ENCODE measurements around the gene LRRC34.

LRRC34 gene, protein sequence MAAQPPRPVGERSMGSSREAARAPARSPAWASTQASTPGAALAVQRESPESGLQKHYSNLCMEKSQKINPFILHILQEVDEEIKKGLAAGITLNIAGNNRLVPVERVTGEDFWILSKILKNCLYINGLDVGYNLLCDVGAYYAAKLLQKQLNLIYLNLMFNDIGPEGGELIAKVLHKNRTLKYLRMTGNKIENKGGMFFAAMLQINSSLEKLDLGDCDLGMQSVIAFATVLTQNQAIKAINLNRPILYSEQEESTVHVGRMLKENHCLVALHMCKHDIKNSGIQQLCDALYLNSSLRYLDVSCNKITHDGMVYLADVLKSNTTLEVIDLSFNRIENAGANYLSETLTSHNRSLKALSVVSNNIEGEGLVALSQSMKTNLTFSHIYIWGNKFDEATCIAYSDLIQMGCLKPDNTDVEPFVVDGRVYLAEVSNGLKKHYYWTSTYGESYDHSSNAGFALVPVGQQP

DNA sequence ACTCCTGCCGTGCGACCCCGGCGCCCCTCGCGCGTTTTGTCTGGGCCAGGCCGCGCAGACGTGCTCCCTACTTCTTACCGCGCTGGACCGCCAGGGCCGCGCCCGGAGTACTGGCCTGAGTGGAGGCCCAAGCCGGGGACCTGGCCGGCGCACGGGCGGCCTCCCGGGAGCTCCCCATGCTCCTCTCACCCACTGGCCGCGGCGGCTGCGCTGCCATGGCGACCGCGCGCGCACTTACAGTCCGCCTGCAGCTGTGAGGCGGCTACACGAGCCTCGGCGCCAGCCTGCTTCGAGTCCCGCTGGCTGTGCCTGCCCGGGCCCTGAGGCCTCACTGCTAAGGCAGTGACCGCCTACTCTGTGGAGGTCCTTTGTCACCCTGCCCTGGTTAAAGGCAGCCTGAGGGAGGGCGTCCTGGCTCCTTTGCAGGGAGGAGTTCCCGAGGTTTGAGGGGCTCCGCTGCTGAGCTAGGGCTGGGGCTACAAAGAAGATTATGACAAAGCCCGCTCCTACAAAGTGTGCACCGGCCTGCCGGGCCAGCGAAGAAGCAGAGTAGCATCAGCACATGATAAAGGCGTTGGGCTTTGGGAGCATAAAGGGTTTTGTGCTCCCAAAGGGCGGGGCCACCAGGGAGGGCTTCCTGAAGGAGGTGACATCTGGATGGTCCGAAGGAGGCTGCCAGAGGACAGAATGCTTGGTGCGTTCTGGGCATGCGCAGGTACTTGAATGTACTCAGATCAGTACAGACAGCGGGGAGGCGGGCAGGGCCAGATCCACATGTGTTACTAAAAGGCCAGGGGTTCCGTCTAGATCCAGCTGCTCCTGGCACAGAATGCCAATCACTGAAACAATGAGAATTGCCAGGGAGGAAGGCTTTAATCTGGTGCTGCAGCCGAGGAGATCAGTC, at the start of gene LRRC34, which contains the start of gene LRRIQ4:
TSS of gene LRRC34 (minus strand) at position 573 of the 904 bp plus-strand sequence. CDS start at position 217, 356 bp downstream.
TSS of gene LRRIQ4 (plus strand) at position 539 of the 904 bp plus-strand sequence. CDS start 9,052 bp downstream, outside the sequence.
- peak; percentile 79 for DNase-seq

DNA sequence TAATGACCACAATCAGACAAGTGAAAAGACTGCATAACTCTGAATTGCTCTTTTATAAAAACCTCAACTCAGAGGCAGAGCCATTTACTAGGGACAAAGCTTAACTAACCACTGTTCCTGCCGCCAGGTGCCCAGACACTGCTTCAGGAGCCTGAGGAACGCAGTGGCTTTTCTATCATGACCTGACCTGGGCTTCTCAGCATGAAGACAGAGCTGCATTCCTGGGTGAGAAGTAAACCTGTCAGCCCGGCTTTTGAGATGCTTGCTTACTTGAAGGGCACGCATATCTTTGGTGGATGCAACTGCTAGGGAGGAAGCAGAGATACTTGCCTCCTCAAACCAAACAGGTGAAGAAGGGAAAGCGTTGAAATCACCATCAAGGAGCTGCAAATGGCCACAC, 49.2 kb upstream of the LRRC34 start:
- no peak for DNase-seq

GRCh38 chr3:169857811-169858210, 45.1 kb upstream of the LRRC34 start:
- no peak for DNase-seq

DNA sequence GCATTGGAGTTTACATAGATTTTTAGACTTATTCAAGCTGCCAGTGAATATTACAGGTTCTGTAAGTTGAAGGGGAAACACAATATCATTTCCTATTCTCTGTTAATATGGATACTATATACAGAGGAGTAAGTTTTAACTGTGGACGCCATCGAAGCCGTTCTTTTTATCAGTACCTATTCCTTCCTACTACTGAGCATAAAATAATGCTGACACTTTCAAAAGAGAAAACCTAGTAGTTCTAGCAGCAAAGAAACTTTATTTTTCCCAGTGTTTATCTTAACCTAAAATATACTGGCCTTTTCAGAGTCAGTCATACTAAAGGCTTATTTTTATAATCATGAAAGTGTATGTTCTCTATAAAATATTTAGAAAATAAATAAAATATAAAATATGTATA, 42.8 kb upstream of the LRRC34 start:
- no peak for DNase-seq

GRCh38 chr3:169850618-169851017, 37.9 kb upstream of the LRRC34 start:
- DNase-seq = no peak

- DNase-seq = no peak
These were observed 36.0 kb upstream of the LRRC34 start for GRCh38 chr3:169848741-169849140.

GRCh38 chr3:169847896-169848295, 35.2 kb upstream of the LRRC34 start:
- no peak for DNase-seq

GRCh38 chr3:169846458-169847193, 33.9 kb upstream of the LRRC34 start:
- no peak for DNase-seq

GRCh38 chr3:169842960-169843359, 30.3 kb upstream of the LRRC34 start:
- no peak for DNase-seq

DNA sequence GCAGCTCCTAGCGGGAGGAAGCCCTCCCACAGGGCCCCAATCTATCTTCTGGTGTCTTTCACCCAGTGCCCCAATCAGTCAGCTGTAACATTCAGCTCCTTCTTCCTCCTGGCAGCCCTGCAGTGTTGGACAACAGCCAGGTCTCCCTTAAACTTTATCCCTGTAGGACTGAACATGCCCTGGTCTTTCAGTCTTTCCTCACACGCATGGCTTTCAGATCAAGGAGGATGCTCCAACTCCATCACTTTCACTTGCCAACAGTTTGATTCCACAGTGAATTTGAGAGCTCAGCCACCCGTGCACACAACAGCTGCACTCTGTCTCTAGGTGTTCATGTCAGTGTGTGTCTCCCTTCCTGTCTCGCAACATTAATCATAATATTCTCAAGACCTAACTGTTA, 28.5 kb upstream of the LRRC34 start:
- no peak for DNase-seq

GRCh38 chr3:169838511-169839030, 25.9 kb upstream of the LRRC34 start:
- no peak for DNase-seq

- DNase-seq = no peak
These were observed 24.2 kb upstream of the LRRC34 start for GRCh38 chr3:169836942-169837275.

- no peak for DNase-seq
These were observed 23.6 kb upstream of the LRRC34 start for GRCh38 chr3:169836078-169836941.

DNA sequence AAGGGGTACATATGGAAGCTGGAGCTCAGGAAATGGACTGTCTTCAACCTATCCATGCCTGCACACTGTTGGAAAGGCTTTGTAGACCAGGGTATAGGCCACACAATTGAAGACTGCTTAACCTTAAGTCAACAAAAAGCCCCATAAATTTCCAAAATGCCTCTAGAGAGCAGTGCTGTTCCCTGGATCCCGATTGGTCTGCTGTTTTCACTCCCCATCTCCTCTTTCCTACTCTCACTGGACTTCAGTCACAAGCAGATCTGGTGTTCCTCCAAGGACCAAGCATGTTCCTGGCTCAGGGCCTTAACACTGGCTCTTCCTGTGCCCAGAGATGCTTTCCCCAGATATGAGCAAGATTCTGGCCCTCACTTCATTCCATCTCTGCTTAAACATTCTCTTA, 22.8 kb upstream of the LRRC34 start:
- no peak for DNase-seq

- no peak for DNase-seq
These were observed 15.0 kb upstream of the LRRC34 start for GRCh38 chr3:169827712-169828111.

GRCh38 chr3:169825316-169825715, 12.6 kb upstream of the LRRC34 start:
- no peak for DNase-seq

DNA sequence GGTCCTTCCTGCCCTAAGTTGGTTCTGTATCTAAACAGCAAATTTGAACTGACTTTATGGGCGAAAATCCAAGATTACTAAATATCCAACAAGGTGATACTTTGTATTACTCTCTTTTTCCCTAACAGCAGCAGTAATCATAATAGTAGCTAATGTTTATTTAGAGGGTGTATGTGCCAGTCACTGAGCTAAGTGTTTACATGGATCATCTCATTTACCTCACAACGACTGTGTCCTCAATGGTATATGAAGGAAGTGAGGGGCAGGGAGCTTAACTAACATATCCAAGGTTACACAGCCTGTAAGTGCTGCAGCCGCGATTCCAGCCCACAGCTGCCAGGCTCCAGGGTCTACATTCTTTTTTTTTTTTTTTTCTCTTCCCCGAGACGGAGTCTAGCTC, 10.3 kb upstream of the LRRC34 start:
- no peak for DNase-seq

DNA sequence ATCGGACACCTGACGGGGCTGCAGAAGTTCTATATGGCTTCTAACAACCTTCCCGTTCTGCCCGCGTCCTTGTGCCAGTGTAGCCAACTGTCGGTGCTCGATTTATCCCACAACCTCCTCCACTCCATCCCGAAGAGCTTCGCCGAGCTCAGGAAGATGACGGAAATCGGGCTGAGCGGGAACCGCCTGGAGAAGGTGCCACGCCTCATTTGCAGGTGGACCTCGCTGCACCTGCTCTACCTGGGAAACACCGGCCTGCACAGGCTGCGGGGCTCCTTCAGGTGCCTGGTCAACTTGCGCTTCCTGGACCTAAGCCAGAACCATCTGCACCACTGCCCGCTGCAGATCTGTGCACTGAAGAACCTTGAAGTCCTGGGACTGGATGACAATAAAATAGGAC, 9.8 kb upstream of the LRRC34 start:
- no peak for DNase-seq

GRCh38 chr3:169822091-169822490, 9.4 kb upstream of the LRRC34 start:
- DNase-seq = no peak

DNA sequence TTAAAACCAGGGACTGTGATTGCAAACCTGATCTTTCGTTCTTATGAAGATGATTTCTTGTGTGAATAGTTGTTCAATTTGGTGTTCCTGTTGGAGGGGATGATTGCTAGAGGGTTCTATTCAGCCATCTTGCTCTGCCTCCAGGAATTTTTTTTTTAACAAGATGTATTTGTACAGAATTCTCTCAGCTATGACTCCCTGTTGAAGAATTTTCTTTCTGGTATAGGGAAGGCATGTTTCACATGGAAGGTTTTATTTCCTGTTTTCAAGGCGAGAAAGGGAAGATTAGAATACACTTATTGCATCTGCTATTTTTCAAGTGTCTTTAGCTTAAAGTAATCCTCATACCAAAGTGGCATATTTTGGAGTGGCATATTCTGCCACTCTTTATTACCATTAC, 5.6 kb upstream of the LRRC34 start:
- no peak for DNase-seq

DNA sequence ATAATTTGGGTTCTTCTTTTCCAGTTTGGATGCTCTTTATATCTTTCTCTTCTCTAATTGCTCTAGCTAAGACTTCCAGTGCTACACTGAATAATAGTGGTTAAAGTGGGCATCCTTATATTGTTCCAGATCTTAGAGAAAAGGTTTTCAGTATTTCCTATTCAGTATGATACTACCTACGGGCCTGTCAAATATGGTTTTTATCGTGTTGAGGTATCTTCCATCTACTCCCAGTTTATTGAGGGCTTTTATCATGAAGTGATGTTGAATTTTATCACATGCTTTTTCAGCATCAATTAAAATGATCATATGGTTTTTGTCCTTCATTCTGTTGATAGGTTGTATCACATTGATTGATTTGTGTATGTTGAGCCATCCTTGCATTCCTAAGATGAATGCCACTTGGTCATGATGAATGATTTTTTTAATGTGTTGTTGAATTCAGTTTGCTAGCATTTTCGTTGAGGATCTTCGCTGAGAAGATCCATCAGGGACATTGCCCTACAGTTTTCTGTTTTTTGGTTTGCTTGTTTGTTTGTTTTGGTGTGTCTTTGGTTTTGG, 3.0 kb upstream of the LRRC34 start:
- no peak for DNase-seq
